DND-41 (cell line): ENCODE data around the gene ENTPD6.

Experiments used
- ATAC-seq: fragments of 200-7000 bp; cut with Tn5 transposase; 3 replicates; pipeline ENCODE4 v1.9.1; 2021; ENCODE audit warnings: low read depth; ENCODE audit not compliant: insufficient read depth
- DNase-seq: peaks from one replicate; pipeline ENCODE4 v3.0.0-alpha.2; 2020
- H2AFZ ChIP-seq: 2 replicates; pipeline ENCODE4 v1.6.0; 2012; ENCODE audit warnings: low read depth, low read length
- H3K27ac ChIP-seq: 2 replicates; pipeline ENCODE4 v1.5.1; 2012; ENCODE audit warnings: low read length, inconsistent platforms
- H3K27me3 ChIP-seq: fragments of 200-600 bp; sonication (generic); 2 replicates; pipeline ENCODE4 v1.6.0; 2012; ENCODE audit warnings: low read length, mild to moderate bottlenecking, inconsistent platforms; ENCODE audit not compliant: insufficient read depth, poor library complexity
- H3K36me3 ChIP-seq: 2 replicates; pipeline ENCODE4 v1.5.1; 2012; ENCODE audit warnings: low read length, inconsistent platforms; ENCODE audit not compliant: insufficient read depth
- H3K4me1 ChIP-seq: 2 replicates; pipeline ENCODE4 v1.5.1; 2012; ENCODE audit warnings: mild to moderate bottlenecking, low read length; ENCODE audit not compliant: insufficient read depth
- H3K4me2 ChIP-seq: 2 replicates; pipeline ENCODE4 v1.6.0; 2012; ENCODE audit warnings: mild to moderate bottlenecking, moderate library complexity, low read length, inconsistent platforms; ENCODE audit not compliant: insufficient read depth
- H3K4me3 ChIP-seq, 2 experiments: fragments of 200-600 bp in 1 of 2; shearing (Covaris generic) in 1 of 2; 2 replicates each; pipeline ENCODE4 v1.5.1; 2012 to 2016; ENCODE audit warnings: inconsistent platforms in 2 of 2, low read length in 2 of 2, mild to moderate bottlenecking in 2 of 2, low read depth in 1 of 2, moderate library complexity in 1 of 2
- H3K79me2 ChIP-seq: 2 replicates; pipeline ENCODE4 v1.6.0; 2012; ENCODE audit warnings: low read length, inconsistent platforms; ENCODE audit not compliant: insufficient read depth
- H3K9ac ChIP-seq: 2 replicates; pipeline ENCODE4 v1.6.0; 2012; ENCODE audit warnings: low read depth, mild to moderate bottlenecking, inconsistent platforms, low read length, moderate library complexity
- H3K9me3 ChIP-seq: 2 replicates; pipeline ENCODE4 v1.5.1; 2012; ENCODE audit warnings: low read length, moderate library complexity, mild to moderate bottlenecking, inconsistent platforms; ENCODE audit not compliant: insufficient read depth, severe bottlenecking
- H4K20me1 ChIP-seq: 2 replicates; pipeline ENCODE4 v1.6.0; 2012; ENCODE audit warnings: low read length; ENCODE audit not compliant: insufficient read depth
- EZH2 ChIP-seq: IDR thresholded peaks from 3 replicates; pipeline ENCODE4 v1.6.1; 2012; ENCODE audit warnings: borderline replicate concordance, low read depth, mild to moderate bottlenecking, moderate library complexity, low read length, inconsistent platforms; ENCODE audit not compliant: severe bottlenecking
- TF ChIP-seq, protein P1 (sequence below): IDR thresholded peaks from 2 replicates; pipeline ENCODE4 v1.5.1; 2012; ENCODE audit warnings: borderline replicate concordance, low read length, moderate library complexity, mild to moderate bottlenecking; ENCODE audit not compliant: poor library complexity, severe bottlenecking; ENCODE audit errors: extremely low read depth

The ENTPD6 gene

DNA sequence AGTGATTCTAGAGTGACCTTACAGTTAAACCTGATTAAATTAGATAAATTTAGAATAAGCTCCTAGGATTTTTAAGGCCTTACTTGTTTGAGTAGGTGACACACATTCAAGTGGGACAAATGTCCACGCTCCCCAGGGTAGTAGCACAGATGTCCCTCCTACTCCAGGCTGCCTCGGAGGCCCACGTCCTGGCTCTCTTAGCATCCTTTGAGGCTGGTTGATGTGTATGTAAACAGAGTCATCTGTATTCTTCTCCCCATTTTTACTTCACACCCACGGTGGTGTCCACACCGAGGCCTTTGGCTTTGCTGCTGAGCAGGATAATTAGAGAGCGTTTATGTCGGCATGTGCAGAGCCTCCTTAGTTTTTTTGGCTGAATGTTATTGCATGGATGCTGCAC, 15.8 kb downstream of the ENTPD6 start:
- DNase-seq (no peak), ATAC-seq (no peak)
- Histone ChIP-seq H3K9me3 (no peaks in the 10 kb centered on the region), H3K9ac (no peak overlapping the region), H3K27ac (no peak overlapping the region), H3K79me2 (peaks cover 8% of the 10 kb centered on the region; the same call in 1 of the 2 replicates), H3K27me3 (no peaks in the 10 kb centered on the region), H2AFZ (no peak overlapping the region), H3K4me1 (no peaks in the 10 kb centered on the region), H3K36me3 (peaks cover 63% of the 10 kb centered on the region), H3K4me2 (no peak overlapping the region), H4K20me1 (no peaks in the 10 kb centered on the region; the same call in 1 of the 2 replicates), H3K4me3 (no peak overlapping the region)
- TF ChIP-seq EZH2: no peak
- TF ChIP-seq, protein P1, sequence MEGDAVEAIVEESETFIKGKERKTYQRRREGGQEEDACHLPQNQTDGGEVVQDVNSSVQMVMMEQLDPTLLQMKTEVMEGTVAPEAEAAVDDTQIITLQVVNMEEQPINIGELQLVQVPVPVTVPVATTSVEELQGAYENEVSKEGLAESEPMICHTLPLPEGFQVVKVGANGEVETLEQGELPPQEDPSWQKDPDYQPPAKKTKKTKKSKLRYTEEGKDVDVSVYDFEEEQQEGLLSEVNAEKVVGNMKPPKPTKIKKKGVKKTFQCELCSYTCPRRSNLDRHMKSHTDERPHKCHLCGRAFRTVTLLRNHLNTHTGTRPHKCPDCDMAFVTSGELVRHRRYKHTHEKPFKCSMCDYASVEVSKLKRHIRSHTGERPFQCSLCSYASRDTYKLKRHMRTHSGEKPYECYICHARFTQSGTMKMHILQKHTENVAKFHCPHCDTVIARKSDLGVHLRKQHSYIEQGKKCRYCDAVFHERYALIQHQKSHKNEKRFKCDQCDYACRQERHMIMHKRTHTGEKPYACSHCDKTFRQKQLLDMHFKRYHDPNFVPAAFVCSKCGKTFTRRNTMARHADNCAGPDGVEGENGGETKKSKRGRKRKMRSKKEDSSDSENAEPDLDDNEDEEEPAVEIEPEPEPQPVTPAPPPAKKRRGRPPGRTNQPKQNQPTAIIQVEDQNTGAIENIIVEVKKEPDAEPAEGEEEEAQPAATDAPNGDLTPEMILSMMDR: no peak

DNA sequence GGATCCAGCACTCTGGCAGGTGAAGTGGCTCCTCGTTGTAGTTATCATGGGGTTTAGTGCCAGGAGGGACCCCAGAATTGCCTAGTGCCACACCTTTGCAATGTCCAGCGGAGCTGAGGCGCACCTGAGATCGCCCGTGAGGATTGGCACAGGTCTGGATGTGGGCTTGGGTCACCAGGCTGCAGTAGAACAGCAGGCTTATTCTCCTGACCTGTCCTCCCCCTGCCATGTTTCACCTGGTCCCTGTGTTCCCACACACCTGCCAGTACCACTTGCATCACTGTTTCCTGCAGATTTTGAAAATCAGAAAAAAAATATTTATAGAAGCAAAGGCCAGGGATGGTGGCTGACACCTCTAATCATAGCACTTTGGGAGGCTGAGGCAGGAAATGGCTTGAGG, 16.7 kb downstream of the ENTPD6 start:
- Histone ChIP-seq H3K27me3 (no peaks in the 10 kb centered on the region), H3K4me3 (no peak overlapping the region), H3K9me3 (no peaks in the 10 kb centered on the region), H3K4me1 (no peaks in the 10 kb centered on the region), H3K79me2 (peaks cover 3% of the 10 kb centered on the region; the same call in 1 of the 2 replicates), H4K20me1 (no peaks in the 10 kb centered on the region; the same call in 1 of the 2 replicates), H2AFZ (no peak overlapping the region), H3K27ac (no peak overlapping the region), H3K36me3 (peaks cover 72% of the 10 kb centered on the region), H3K9ac (no peak overlapping the region), H3K4me2 (no peak overlapping the region)
- DNase-seq: no peak
- no peak for TF ChIP-seq EZH2
- TF ChIP-seq, protein P1: no peak
- no peak for ATAC-seq

DNA sequence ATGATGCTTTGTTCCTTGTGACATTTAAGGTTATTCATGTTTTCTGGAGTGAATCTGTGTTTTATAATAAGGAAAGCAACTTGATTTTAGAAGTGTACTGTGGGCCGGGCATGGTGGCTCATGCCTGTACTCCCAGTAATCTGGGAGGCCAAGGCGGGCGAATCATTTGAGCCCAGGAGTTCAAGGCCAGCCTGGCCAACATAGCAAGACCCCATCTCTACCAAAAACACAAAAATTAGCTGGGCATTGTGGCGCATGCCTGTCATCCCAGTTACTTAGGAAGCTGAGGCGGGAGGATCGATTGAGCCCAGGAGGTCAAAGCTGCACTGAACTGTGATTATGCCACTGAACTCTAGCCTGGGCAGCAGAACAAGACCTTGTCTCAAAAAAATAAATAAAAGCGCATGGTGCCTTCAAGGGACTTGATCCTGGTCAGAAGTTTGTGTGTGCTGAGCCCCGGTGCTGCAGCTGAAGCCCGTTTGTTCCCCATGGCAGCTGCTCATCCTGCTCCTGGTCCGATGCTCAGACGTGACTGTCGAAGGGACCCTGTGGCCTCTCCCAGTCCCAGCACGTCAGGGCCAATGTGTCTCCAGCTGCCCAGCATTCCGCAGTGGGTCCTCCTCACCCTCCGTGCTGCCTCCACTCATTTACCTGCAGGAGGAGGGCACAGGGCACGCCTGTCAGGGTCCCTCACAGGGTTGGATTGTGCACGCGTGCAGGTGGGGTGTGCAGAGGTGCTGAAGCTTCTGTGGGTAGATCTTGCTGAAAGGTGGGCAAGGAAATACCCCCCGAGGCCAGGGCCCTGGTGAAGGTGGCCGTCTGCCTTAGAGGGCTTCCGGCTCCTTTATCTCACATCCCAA, 18.3 kb downstream of the ENTPD6 start:
- Histone ChIP-seq H3K9me3 (no peaks in the 10 kb centered on the region), H3K4me1 (no peaks in the 10 kb centered on the region), H4K20me1 (no peaks in the 10 kb centered on the region; the same call in 1 of the 2 replicates), H3K4me2 (no peak overlapping the region), H3K27me3 (no peaks in the 10 kb centered on the region), H3K27ac (no peak overlapping the region), H3K9ac (no peak overlapping the region), H3K4me3 (no peak overlapping the region), H3K36me3 (peaks cover 87% of the 10 kb centered on the region), H2AFZ (no peak overlapping the region), H3K79me2 (no peaks in the 10 kb centered on the region)
- DNase-seq (no peak), ATAC-seq (no peak)
- TF ChIP-seq EZH2: no peak
- TF ChIP-seq, protein P1: no peak
